ENCODE data around the gene WHRN.

Gene WHRN

GRCh38 chr9:114505187-114506081 lies at the start of gene WHRN:
Gene WHRN, minus strand, starts transcription at chr9:114505473. Its CDS starts 672 bp downstream, at chr9:114504801.
- peak within 1 kb of the TSS; percentile 70 for H3K4me3 ChIP-seq (ENCODE audit: low read depth, low read length)
- POLR2A ChIA-PET = no interaction called here
- TF ChIP-seq CTCF (IDR thresholded peaks at IDR 0.05; ENCODE audit: insufficient read depth, low read length, missing control alignments) = no peak
- DNase-seq (ENCODE audit: low read depth, low spot score) = no peak
- CTCF ChIA-PET = interaction anchor here (1.0 to 6.4 kb wide), 6 partner anchors 9 to 148 kb away, joined by 3 to 51 read pairs (median 11); no protein-coding TSS in a partner anchor

GRCh38 chr9:114553202-114553601 lies 47.9 kb upstream of the WHRN start:
- TF ChIP-seq CTCF (IDR thresholded peaks at IDR 0.05; ENCODE audit: insufficient read depth, low read length, missing control alignments) = no peak
- H3K4me3 ChIP-seq (ENCODE audit: low read depth, low read length) = no peak overlapping the region
- ChIA-PET POLR2A (no interaction called here), CTCF (no interaction called here)
- DNase-seq (ENCODE audit: low read depth, low spot score) = no peak

- CTCF ChIA-PET = no interaction called here
Measured at GRCh38 chr9:114552706-114553105, 47.4 kb upstream of the WHRN start.

GRCh38 chr9:114551750-114552685 lies 46.7 kb upstream of the WHRN start:
- no peak overlapping the region for H3K4me3 ChIP-seq (ENCODE audit: low read depth, low read length)
- POLR2A ChIA-PET = interaction anchor here (0.5 to 1.4 kb wide), 3 partner anchors 22 to 39 kb away, joined by 3 to 16 read pairs (median 4); partner anchors contain the start of gene ATP6V1G1
- TF ChIP-seq CTCF (IDR thresholded peaks at IDR 0.05; ENCODE audit: insufficient read depth, low read length, missing control alignments) = no peak
- peak; percentile 90 for DNase-seq (ENCODE audit: low read depth, low spot score)
- CTCF ChIA-PET = interaction anchor here (0.8 to 1.6 kb wide), 4 partner anchors 36 to 117 kb away, joined by 3 to 4 read pairs (median 3); partner anchors contain the start of gene ATP6V1G1

More at GRCh38 chr9:114552706-114553105, 47.4 kb upstream of the WHRN start:
- no peak for DNase-seq (ENCODE audit: low read depth, low spot score)
- H3K4me3 ChIP-seq (ENCODE audit: low read depth, low read length) = no peak overlapping the region
- no peak for TF ChIP-seq CTCF (IDR thresholded peaks at IDR 0.05; ENCODE audit: insufficient read depth, low read length, missing control alignments)
- POLR2A ChIA-PET = interaction anchor here (1.4 kb wide), 1 partner anchor 35 kb away, joined by 16 read pairs; the partner anchor contains the start of gene ATP6V1G1

GRCh38 chr9:114549697-114550330 lies 44.5 kb upstream of the WHRN start:
- ChIA-PET POLR2A (no interaction called here), CTCF (interaction anchor here (1.4 kb wide), 1 partner anchor 144 kb away, joined by 3 read pairs; no protein-coding TSS in a partner anchor)
- no peak for DNase-seq (ENCODE audit: low read depth, low spot score)
- TF ChIP-seq CTCF (IDR thresholded peaks at IDR 0.05; ENCODE audit: insufficient read depth, low read length, missing control alignments) = no peak
- H3K4me3 ChIP-seq (ENCODE audit: low read depth, low read length) = no peak overlapping the region

All from AG04449 (cell line).